Caco-2 (cell line): Measurements from ENCODE around the gene ETFDH. TPM values are rescaled to one million over a fixed set of nuclear protein-coding genes. Genes with fewer than 3 reads are reported as not detected.

ENCODE experiments used
- BruUV-seq: library from RNA; stranded (reverse); fragments of 400-500 nt; replicated peaks from 2 replicates; lab custom pipeline; 2021; lab: Mats Ljungman, UMichigan
- CTCF ChIA-PET: fragments of 300-600 bp; sonication (Branson Sonifier 250); formaldehyde crosslinking; loops from one replicate; lab custom pipeline; 2022; ENCODE audit warnings: antibody characterized with exemption; lab: Charles Lee
- POLR2A ChIA-PET: fragments of 300-600 bp; sonication (Branson Sonifier 250); formaldehyde crosslinking; loops from one replicate; lab custom pipeline; 2022; ENCODE audit warnings: antibody characterized with exemption; lab: Charles Lee
- DNase-seq, 2 experiments: peaks; one replicate each; pipeline versions ENCODE4 v3.0.0 to v3.0.0-alpha.2; 2020 to 2022
- H3K27me3 ChIP-seq: replicated peaks from 2 replicates; pipeline ENCODE4 v1.6.0; 2011; ENCODE audit warnings: low read length; ENCODE audit not compliant: control insufficient read depth, insufficient read depth
- H3K36me3 ChIP-seq: 2 replicates; pipeline ENCODE4 v1.5.1; 2011; ENCODE audit warnings: low read length; ENCODE audit not compliant: control insufficient read depth, insufficient read depth
- H3K4me1 ChIP-seq: fragments of 250-450 bp; sonication (Bioruptor Pico); 2 replicates; pipeline ENCODE4 v1.5.1; 2020; ENCODE audit warnings: mild to moderate bottlenecking
- H3K4me3 ChIP-seq: 2 replicates; pipeline ENCODE4 v1.5.1; 2011; ENCODE audit warnings: low read depth, mild to moderate bottlenecking, control low read depth, low read length
- H3K9me3 ChIP-seq: fragments of 250-450 bp; sonication (Bioruptor Pico); 2 replicates; pipeline ENCODE4 v1.5.1; 2020; ENCODE audit warnings: mild to moderate bottlenecking, moderate library complexity
- H3K27ac Mint-ChIP-seq: one replicate; pipeline ENCODE4 v1.8.0; 2022; ENCODE audit warnings: mixed read lengths; ENCODE audit not compliant: unreplicated experiment
- H3K27me3 Mint-ChIP-seq: one replicate; pipeline ENCODE4 v1.8.0; 2022; ENCODE audit warnings: mixed read lengths; ENCODE audit not compliant: insufficient read depth, unreplicated experiment
- H3K36me3 Mint-ChIP-seq: one replicate; pipeline ENCODE4 v1.8.0; 2022; ENCODE audit warnings: mild to moderate bottlenecking, mixed read lengths; ENCODE audit not compliant: insufficient read depth, unreplicated experiment
- H3K4me1 Mint-ChIP-seq: one replicate; pipeline ENCODE4 v1.8.0; 2022; ENCODE audit warnings: low read depth, mixed read lengths; ENCODE audit not compliant: unreplicated experiment
- H3K4me3 Mint-ChIP-seq: one replicate; pipeline ENCODE4 v1.8.0; 2022; ENCODE audit warnings: mild to moderate bottlenecking, moderate library complexity, mixed read lengths; ENCODE audit not compliant: unreplicated experiment
- H3K9me3 Mint-ChIP-seq: one replicate; pipeline ENCODE4 v1.8.0; 2022; ENCODE audit warnings: mixed read lengths; ENCODE audit not compliant: unreplicated experiment
- intact Hi-C: fragments of 100-400 bp; cut with micrococcal nuclease; formaldehyde crosslinking; loops from one replicate; pipeline ENCODE4 v1.10.0; 2022; ENCODE audit not compliant: unreplicated experiment
- total RNA-seq: library from RNA; stranded (reverse); gene quantifications from 2 replicates; pipeline ENCODE4 v1.2.3, GENCODE V29; 2022
- TF ChIP-seq, protein P1 (sequence below), 2 experiments: fragments of 200-600 bp in 1 of 2; IDR thresholded peaks; 1 replicate in 1 of 2; 2 replicates in 1 of 2; pipeline versions ENCODE4 v1.5.1 to v1.8.0; 2011 to 2022; ENCODE audit warnings: antibody characterized with exemption in 1 of 2, control low read depth in 1 of 2, inconsistent platforms in 1 of 2, low read depth in 1 of 2, low read length in 1 of 2, mild to moderate bottlenecking in 1 of 2, moderate library complexity in 1 of 2; ENCODE audit not compliant: insufficient read depth in 1 of 2, severe bottlenecking in 1 of 2, unreplicated experiment in 1 of 2

Gene ETFDH
- total RNA-seq, 1 experiment from 2014 or later: 6.4 TPM

DNA sequence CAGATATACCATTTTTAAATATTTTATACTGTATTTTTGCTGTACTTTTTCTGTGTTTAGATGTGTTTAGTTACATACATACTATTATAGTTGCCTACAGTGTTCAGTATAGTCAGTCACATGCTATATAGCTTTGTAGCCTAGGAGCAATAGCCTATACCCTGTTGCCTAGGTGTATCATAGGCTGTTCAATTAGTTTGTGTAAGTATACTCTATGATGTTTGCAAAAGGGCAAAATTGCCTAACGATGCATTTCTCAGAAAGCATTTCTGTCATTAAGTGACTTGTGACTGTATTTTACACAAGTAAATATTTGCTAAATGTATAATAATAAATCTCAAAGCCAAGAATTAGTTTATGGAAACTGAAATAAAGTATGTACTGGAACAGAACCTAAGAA lies 9.5 kb downstream of the ETFDH start:
- Mint-ChIP-seq H3K36me3 (no peaks in the 10 kb centered on the region), H3K9me3 (no peaks in the 10 kb centered on the region), H3K4me1 (no peaks in the 10 kb centered on the region), H3K27me3 (no peaks in the 10 kb centered on the region), H3K4me3 (no peak overlapping the region), H3K27ac (no peak overlapping the region)
- no peak overlapping the region for H3K4me3 ChIP-seq
- POLR2A ChIA-PET: no interaction called here
- no peak for DNase-seq
- CTCF ChIA-PET: no interaction called here
- intact Hi-C loops: no loop called here
- no peaks in the 10 kb centered on the region for H3K9me3 ChIP-seq
- no peaks in the 10 kb centered on the region for H3K36me3 ChIP-seq
- no TSS peak for BruUV-seq
- TF ChIP-seq, protein P1, sequence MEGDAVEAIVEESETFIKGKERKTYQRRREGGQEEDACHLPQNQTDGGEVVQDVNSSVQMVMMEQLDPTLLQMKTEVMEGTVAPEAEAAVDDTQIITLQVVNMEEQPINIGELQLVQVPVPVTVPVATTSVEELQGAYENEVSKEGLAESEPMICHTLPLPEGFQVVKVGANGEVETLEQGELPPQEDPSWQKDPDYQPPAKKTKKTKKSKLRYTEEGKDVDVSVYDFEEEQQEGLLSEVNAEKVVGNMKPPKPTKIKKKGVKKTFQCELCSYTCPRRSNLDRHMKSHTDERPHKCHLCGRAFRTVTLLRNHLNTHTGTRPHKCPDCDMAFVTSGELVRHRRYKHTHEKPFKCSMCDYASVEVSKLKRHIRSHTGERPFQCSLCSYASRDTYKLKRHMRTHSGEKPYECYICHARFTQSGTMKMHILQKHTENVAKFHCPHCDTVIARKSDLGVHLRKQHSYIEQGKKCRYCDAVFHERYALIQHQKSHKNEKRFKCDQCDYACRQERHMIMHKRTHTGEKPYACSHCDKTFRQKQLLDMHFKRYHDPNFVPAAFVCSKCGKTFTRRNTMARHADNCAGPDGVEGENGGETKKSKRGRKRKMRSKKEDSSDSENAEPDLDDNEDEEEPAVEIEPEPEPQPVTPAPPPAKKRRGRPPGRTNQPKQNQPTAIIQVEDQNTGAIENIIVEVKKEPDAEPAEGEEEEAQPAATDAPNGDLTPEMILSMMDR (IDR thresholded peaks at IDR 0.05; ENCODE audit: insufficient read depth in 1 of 2, low read depth in 1 of 2, low read length in 1 of 2, severe bottlenecking in 1 of 2, unreplicated experiment in 1 of 2): no peak
- H3K4me1 ChIP-seq: peaks cover 11% of the 10 kb centered on the region; the same call in 1 of the 2 replicates
- H3K27me3 ChIP-seq: no peaks in the 10 kb centered on the region

DNA sequence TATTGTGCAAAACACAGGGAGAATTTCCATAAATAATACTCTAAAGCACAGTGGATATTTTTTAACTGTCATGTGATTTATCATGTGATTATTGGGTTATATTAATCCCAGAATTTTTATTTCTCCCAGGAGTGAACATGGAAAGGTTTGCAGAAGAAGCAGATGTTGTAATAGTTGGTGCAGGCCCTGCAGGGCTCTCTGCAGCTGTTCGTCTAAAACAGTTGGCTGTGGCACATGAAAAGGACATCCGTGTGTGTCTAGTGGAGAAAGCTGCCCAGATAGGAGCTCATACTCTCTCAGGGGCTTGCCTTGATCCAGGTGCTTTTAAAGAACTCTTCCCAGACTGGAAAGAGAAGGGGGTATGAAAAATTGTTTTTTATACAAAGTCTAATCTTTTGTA lies 10.0 kb downstream of the ETFDH start:
- Mint-ChIP-seq H3K27ac (no peak overlapping the region), H3K27me3 (no peaks in the 10 kb centered on the region), H3K9me3 (no peaks in the 10 kb centered on the region), H3K4me1 (no peaks in the 10 kb centered on the region), H3K4me3 (no peak overlapping the region), H3K36me3 (no peaks in the 10 kb centered on the region)
- no peak overlapping the region for H3K4me3 ChIP-seq
- intact Hi-C loops: no loop called here
- no TSS peak for BruUV-seq
- no peaks in the 10 kb centered on the region for H3K36me3 ChIP-seq
- H3K4me1 ChIP-seq: peaks cover 11% of the 10 kb centered on the region; the same call in 1 of the 2 replicates
- no peaks in the 10 kb centered on the region for H3K9me3 ChIP-seq
- POLR2A ChIA-PET: no interaction called here
- TF ChIP-seq, protein P1 (IDR thresholded peaks at IDR 0.05; ENCODE audit: insufficient read depth in 1 of 2, low read depth in 1 of 2, low read length in 1 of 2, severe bottlenecking in 1 of 2, unreplicated experiment in 1 of 2): no peak
- DNase-seq: no peak
- H3K27me3 ChIP-seq: no peaks in the 10 kb centered on the region
- CTCF ChIA-PET: no interaction called here

DNA sequence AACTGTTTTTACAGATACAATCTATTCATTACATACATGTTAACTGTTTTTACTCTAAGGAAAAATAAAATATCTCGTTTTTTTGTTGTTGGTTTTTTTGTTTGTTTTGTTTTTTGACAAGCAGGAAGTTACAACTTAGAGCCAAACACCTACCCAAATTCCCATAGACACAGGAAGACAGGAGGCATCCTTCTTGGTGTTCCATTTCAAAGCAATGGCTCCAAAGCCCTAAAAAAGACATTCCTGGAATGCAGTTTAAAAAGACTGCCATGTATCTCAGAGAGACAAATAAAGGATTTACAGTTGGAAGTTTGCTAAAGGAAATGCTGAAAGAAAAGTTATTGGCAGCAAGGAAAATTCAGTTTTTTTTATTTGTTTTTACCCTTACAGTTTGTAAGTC lies 16.7 kb downstream of the ETFDH start:
- H3K36me3 ChIP-seq: no peaks in the 10 kb centered on the region
- POLR2A ChIA-PET: no interaction called here
- no peak overlapping the region for H3K4me3 Mint-ChIP-seq
- intact Hi-C loops: no loop called here
- H3K27me3 Mint-ChIP-seq: no peaks in the 10 kb centered on the region
- no peaks in the 10 kb centered on the region for H3K9me3 ChIP-seq
- BruUV-seq: no TSS peak
- no peaks in the 10 kb centered on the region for H3K4me1 Mint-ChIP-seq
- no peak for DNase-seq
- TF ChIP-seq, protein P1 (IDR thresholded peaks at IDR 0.05; ENCODE audit: insufficient read depth in 1 of 2, low read depth in 1 of 2, low read length in 1 of 2, severe bottlenecking in 1 of 2, unreplicated experiment in 1 of 2): no peak
- no peak overlapping the region for H3K4me3 ChIP-seq
- CTCF ChIA-PET: no interaction called here
- no peak overlapping the region for H3K27ac Mint-ChIP-seq
- no peaks in the 10 kb centered on the region for H3K36me3 Mint-ChIP-seq
- no peaks in the 10 kb centered on the region for H3K9me3 Mint-ChIP-seq
- H3K27me3 ChIP-seq: no peaks in the 10 kb centered on the region
- H3K4me1 ChIP-seq: no peaks in the 10 kb centered on the region
